Stomach (tissue), 4 donors: ENCODE data around the gene LRCH1.

Source experiments
- CTCF ChIP-seq, 7 experiments: fragments of 450-650 bp in 4 of 7; fragments of 200-600 bp in 3 of 7; sonication (generic) in 3 of 7; IDR thresholded peaks; one replicate each; pipeline ENCODE4 v1.5.1; 2016 to 2019; ENCODE audit warnings: antibody characterized with exemption in 7 of 7, control low read depth in 2 of 7, mild to moderate bottlenecking in 1 of 7
- EP300 ChIP-seq: sonication (generic); formaldehyde crosslinking; IDR thresholded peaks from one replicate; pipeline ENCODE4 v1.6.1; 2017; ENCODE audit warnings: antibody characterized with exemption
- POLR2A ChIP-seq, 4 donors: fragments of 450-650 bp; IDR thresholded peaks; one replicate each; pipeline ENCODE4 v1.6.1; 2016; ENCODE audit warnings: antibody characterized with exemption in 4 of 4, control low read depth in 2 of 4, mild to moderate bottlenecking in 1 of 4, moderate library complexity in 1 of 4

- TF ChIP-seq POLR2A (IDR thresholded peaks at IDR 0.05) (no peak), EP300 (no peak), CTCF (IDR thresholded peaks at IDR 0.05) (no peak)
Observed at GRCh38 chr13:46745706-46746105, 192.7 kb downstream of the LRCH1 start.
